HUDEP-2 (cell line): Measurements from ENCODE around the gene CACNG6.
"Not testable (repeated sequence)": the region's sequence is repeated elsewhere in the genome, so short reads cannot be mapped to it uniquely, and the experiment has no call there.

Experiments
- DNase-seq, 76 experiments: peaks; one replicate each; lab custom pipeline; 2025; ENCODE audit not compliant: unreplicated experiment in 76 of 76; lab: John Stamatoyannopoulos, UW

CACNG6 gene

DNA sequence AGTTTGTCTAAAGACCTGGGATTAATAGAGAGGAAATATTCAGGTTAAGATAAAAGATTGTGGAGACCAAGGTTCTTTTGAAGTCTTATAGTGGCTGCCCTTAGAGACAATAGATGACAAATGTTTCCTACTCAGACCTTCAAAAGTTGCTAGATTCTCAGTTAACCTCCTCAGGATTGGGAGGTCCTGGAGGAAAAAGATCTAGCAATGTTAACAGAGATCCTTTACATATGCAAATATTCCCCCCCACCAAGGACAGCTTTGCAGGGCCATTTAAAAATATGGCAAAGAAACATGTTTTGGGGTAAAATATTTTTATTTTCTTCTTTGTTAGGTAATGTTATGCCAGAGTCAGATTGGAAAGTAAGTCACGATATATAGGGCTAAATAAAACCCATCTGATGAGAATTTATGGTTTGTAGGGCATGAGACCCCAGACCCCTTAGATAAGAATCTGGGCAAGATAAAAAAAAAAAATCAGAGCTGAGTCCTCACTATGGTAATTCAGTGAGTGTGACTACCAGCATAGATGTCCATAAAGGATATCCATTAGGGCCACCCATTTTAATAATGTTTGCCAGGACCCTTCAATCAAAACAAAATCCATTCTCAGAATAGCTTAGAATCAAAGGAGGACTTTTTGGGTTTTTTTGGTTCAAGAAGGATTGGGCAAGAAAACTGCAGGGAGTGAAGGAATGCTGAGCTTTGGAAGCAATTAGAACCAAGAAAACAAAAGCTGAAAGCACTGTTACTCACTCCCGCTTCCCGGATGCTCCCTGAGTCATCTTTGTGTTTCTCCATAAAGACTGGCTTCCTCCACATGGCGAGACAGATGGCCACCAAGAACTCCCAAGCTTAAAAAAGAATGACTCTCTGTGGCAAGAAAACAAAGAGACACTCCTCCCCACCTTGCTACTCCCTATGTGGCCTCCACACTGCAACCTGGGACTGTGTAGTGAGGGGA lies 44.1 kb downstream of the CACNG6 start:
- DNase-seq, result no peak

DNA sequence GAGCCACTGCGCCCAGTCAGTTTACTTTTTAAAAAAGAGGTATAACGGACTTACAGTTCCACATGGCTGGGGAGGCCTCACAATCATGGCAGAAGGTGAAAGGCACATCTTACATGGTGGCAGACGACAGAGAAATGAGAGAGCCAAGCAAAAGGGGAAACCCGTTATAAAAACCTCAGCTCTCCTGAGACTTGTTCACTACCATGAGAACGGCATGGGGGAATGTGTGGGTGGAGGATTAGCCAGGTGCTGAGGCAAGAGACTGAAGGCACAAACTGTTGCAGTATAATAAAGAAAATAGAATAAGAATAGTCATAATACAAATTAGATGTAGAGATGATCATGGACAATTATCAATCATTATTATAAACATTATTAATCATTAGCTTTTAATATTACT lies 45.1 kb downstream of the CACNG6 start:
- DNase-seq, result not testable (repeated sequence)

DNA sequence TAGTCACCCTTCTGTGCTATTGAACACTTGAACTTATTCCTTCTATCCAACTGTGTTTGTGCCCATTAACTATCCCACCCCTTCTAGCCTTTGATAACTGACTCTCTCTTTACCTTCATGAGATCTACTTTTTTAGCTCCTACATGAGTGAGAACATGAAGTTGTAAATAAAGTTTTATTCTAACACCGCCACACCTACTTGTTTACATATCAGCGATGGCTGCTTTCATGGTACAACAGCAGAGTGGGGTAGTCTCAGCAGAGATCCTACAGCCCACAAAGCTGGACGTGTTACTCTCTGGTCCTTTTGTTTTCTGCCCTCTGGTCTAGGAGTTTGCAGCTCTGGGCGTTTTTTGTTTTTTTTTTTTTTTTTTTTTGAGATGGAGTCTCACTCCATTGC lies 48.6 kb downstream of the CACNG6 start:
- no peak for DNase-seq

DNA sequence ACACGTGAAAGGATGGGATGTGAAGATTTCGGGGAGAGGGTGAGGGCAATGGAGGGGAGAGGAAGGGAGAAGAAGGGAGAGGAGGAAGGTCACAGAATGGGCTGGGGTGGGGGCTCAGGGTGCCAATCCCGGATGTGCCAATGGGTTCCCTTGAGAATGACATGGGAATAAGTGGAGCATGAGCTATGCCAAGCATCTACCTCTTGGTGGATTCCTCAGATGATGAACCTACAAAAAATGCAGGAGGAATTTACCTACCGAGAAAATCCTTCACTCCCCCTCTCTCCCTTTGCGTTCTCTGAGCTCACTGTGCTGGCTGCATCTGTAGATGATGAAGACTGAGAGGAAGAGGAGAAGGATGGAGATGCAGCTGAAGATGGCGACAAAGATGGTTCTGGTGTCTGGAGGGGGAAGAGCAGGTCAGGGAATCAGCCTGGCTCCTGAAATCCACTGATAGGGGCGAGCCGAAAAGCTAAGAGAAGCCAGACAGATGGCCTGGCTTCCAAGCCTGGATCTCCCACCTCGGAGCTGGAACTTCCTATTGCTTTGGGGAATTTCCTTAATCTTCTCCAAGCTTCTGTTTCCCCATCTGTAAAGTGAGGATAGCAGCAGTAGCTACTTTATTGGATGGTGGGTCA lies 50.7 kb downstream of the CACNG6 start:
- no peak for DNase-seq

DNA sequence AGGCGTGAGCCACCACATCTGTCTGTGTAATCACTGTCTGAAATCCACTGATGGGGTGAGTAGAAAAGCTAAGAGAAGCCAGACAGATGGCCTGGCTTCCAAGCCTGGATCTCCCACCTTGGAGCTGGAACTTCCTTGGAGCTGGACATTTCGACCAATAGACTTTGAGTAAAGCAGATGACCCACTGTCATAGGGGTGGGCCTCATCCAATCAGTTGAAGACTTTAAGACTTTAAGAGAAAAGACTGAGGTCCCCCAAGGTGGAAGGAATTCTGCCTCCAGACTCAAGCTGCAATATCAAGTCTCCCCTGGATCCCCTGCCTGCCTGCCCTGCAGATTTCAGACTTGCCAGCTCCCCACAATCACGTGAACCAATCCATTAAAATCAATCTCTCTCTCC lies 51.6 kb downstream of the CACNG6 start:
- DNase-seq, result no peak

DNA sequence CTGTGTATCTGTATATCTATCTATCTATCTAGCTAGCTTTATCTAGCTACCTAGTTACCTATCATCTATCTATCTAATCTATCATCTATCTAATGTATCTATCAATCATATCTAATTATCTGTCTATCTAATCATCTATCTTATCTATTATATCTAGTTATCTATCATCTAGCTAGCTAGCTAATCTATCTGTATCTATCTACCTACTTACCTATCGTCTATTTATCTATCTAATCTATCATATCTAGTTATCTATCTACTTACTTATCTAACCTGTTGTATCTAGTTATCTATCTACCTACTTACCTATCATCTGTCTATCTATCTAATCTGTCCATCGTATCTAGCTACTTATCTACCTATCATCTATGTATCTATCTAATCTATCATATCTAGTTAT lies 54.3 kb downstream of the CACNG6 start:
- no peak for DNase-seq

DNA sequence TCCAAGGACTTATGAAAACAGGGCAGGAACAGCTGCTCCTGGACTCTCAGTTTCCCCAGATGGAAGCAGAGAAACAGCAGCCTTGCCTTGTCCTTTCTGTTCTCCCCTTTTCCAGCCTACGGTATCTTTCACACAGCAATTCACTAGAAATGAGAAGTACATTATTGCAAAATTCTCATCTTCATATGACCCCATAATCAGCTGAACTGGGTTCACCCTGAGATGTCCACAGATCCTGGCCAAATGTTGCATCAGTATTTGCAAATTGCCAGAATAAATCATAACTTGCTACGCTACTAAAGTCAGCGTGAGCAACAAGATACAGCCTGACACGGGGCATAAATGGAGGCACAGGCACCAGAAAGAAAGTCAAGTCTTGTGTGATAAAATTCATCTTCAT lies 56.2 kb downstream of the CACNG6 start:
- DNase-seq, result no peak
